GM19193 (cell line): ENCODE results near the gene RREB1.
A peak's percentile ranks its signal among the peaks of the same experiment; 100 is the strongest.

Experiments
- POLR2A ChIP-seq: IDR thresholded peaks from 4 replicates; pipeline ENCODE4 v1.6.1; 2011; ENCODE audit not compliant: insufficient read depth, insufficient read length; ENCODE audit errors: extremely low read depth

The RREB1 gene

GRCh38 chr6:7110092-7110792 is 2.5 kb downstream of the RREB1 start:
- no peak for TF ChIP-seq POLR2A

- TF ChIP-seq POLR2A, result no peak
Observed at GRCh38 chr6:7111095-7111690, 3.4 kb downstream of the RREB1 start.

- TF ChIP-seq POLR2A, result no peak
Observed at GRCh38 chr6:7112171-7112570, 4.4 kb downstream of the RREB1 start.

GRCh38 chr6:7112741-7113313 is 5.1 kb downstream of the RREB1 start:
- TF ChIP-seq POLR2A, result peak; percentile 20

- no peak for TF ChIP-seq POLR2A
Observed at GRCh38 chr6:7114744-7115458, 7.1 kb downstream of the RREB1 start.

- no peak for TF ChIP-seq POLR2A
Observed at GRCh38 chr6:7115543-7116231, 7.9 kb downstream of the RREB1 start.

- TF ChIP-seq POLR2A, result no peak
Observed at GRCh38 chr6:7119272-7119801, 11.6 kb downstream of the RREB1 start.

GRCh38 chr6:7121700-7122241 is 14.0 kb downstream of the RREB1 start:
- no peak for TF ChIP-seq POLR2A

GRCh38 chr6:7122684-7123083 is 14.9 kb downstream of the RREB1 start:
- TF ChIP-seq POLR2A, result no peak

GRCh38 chr6:7124114-7124513 is 16.4 kb downstream of the RREB1 start:
- TF ChIP-seq POLR2A, result no peak

GRCh38 chr6:7124636-7125035 is 16.9 kb downstream of the RREB1 start:
- TF ChIP-seq POLR2A, result no peak

GRCh38 chr6:7125290-7125689 is 17.5 kb downstream of the RREB1 start:
- no peak for TF ChIP-seq POLR2A

- no peak for TF ChIP-seq POLR2A
Observed at GRCh38 chr6:7126754-7127153, 19.0 kb downstream of the RREB1 start.

- TF ChIP-seq POLR2A, result no peak
Observed at GRCh38 chr6:7127680-7128079, 19.9 kb downstream of the RREB1 start.
